Adrenal gland (tissue), 12 donors: ENCODE measurements around the gene KRT25. TPM values are rescaled to one million over a fixed set of nuclear protein-coding genes. Genes with fewer than 3 reads are reported as not detected.

Experiments used
- DNase-seq, 7 donors: peaks; one replicate each; pipeline ENCODE4 v3.0.0-alpha.2; 2019 to 2020
- H3K27ac ChIP-seq, 5 donors: fragments of 200-600 bp; sonication (generic) in 4 of 5; 1 replicate in 3 of 5; 2 replicates in 2 of 5; pipeline versions ENCODE4 v1.5.1 to v1.8.0; 2016 to 2020; ENCODE audit warnings: mild to moderate bottlenecking in 1 of 5
- H3K27me3 ChIP-seq: fragments of 200-600 bp; 2 replicates; pipeline ENCODE4 v1.8.0; 2021
- H3K36me3 ChIP-seq, 2 donors: fragments of 200-600 bp; replicated peaks in 1 of 2; 1 replicate in 1 of 2; 2 replicates in 1 of 2; pipeline versions ENCODE4 v1.5.1 to v1.8.0; 2018 to 2022
- H3K4me1 ChIP-seq, 2 donors: fragments of 200-600 bp; replicated peaks in 1 of 2; 1 replicate in 1 of 2; 2 replicates in 1 of 2; pipeline versions ENCODE4 v1.5.1 to v1.8.0; 2018 to 2021
- H3K4me3 ChIP-seq, 4 donors: fragments of 200-600 bp; sonication (generic) in 3 of 4; one replicate each; pipeline ENCODE4 v1.5.1; 2016 to 2018
- H3K9me3 ChIP-seq, 3 donors: fragments of 200-600 bp; sonication (generic) in 1 of 3; replicated peaks in 1 of 3; 1 replicate in 2 of 3; 2 replicates in 1 of 3; pipeline versions ENCODE4 v1.5.1 to v1.8.0; 2016 to 2021
- POLR2A ChIP-seq, 2 donors: fragments of 450-650 bp; IDR thresholded peaks; one replicate each; pipeline ENCODE4 v1.6.1; 2017; ENCODE audit warnings: antibody characterized with exemption in 2 of 2, mild to moderate bottlenecking in 2 of 2, moderate library complexity in 1 of 2
- WGBS, 4 donors: extraction: QIAGEN DNeasy Blood & Tissue Kit in 2 of 4; methylation state at CpG; one replicate each; pipeline versions ENCODE4 v1.1.5 to v1.1.7; 2013 to 2017; 5-methylcytosine and 5-hydroxymethylcytosine counted together
- intact Hi-C, 2 donors: fragments of 100-400 bp; cut with DNase I; formaldehyde crosslinking; loops; one replicate each; pipeline versions ENCODE4 v1.14.1 to v1.15.0; 2022 to 2023
- polyA plus RNA-seq, 3 donors: library from polyadenylated mRNA; stranded (reverse); fragments of 200-250 nt in 2 of 3; fragments of 350-450 nt in 1 of 3; fragmentation: Illumina TruSeq in 1 of 3; extraction: RNeasy Lipid Tissue Mini Kit (QIAGEN cat#74804) in 1 of 3; gene quantifications; one replicate each; pipeline ENCODE4 v1.2.3, GENCODE V29; 2013 to 2014
- total RNA-seq, 9 donors: library from RNA; depleted of rRNA in 4 of 9; stranded (reverse); fragments of >200 nt in 4 of 9; fragments of 120-200 nt in 1 of 9; fragmentation: NEBNext Ultra II Directional in 1 of 9; extraction: Animal tissue kit (Norgen Biotek cat#: 25700) in 1 of 9; gene quantifications; one replicate each; pipeline versions ENCODE4 v1.1.0 to v1.2.4, GENCODE V29; 2013 to 2023
- TF ChIP-seq, protein P1 (sequence below), 6 experiments: fragments of 450-650 bp in 4 of 6; fragments of 200-600 bp in 2 of 6; sonication (generic) in 1 of 6; IDR thresholded peaks; 1 replicate in 5 of 6; 2 replicates in 1 of 6; pipeline versions ENCODE4 v1.5.1 to v1.8.0; 2016 to 2021; ENCODE audit warnings: antibody characterized with exemption in 6 of 6, mild to moderate bottlenecking in 2 of 6, moderate library complexity in 1 of 6
- donor health status: healthy with polysubstance abuse.
- donor health status: Bipolar disorder and iron deficiency.
- donor health status: DM: yes; HTN: yes; CAD: no.
- donor health status: DM: no; HTN: no; CAD: no.
- donor health status: DM: no; HTN: no; CAD: no.
- donor health status: DM: yes; HTN: yes; CAD: no.

KRT25 gene
- total and polyA plus RNA-seq, 12 donors, result not detected

DNA sequence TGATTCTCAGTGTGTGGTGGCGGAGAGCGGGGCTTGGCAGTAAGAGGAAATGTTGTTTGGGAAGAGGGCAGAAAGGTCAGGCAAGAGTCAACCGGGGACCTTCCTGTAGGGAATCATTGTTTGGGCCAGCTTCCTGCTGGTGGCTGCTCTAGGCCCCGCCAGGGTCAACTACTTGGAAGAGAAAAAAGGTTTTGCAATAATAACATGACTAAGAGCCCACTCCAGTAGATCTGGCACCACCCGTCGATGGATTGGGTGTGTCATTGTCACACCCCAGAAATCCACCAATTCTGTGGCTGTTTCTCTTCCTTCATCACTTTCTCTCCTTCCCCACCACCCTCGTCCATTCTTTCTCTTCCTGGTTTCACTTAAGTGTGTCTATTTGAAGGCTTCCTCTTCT, 47.4 kb downstream of the KRT25 start:
- TF ChIP-seq, protein P1, sequence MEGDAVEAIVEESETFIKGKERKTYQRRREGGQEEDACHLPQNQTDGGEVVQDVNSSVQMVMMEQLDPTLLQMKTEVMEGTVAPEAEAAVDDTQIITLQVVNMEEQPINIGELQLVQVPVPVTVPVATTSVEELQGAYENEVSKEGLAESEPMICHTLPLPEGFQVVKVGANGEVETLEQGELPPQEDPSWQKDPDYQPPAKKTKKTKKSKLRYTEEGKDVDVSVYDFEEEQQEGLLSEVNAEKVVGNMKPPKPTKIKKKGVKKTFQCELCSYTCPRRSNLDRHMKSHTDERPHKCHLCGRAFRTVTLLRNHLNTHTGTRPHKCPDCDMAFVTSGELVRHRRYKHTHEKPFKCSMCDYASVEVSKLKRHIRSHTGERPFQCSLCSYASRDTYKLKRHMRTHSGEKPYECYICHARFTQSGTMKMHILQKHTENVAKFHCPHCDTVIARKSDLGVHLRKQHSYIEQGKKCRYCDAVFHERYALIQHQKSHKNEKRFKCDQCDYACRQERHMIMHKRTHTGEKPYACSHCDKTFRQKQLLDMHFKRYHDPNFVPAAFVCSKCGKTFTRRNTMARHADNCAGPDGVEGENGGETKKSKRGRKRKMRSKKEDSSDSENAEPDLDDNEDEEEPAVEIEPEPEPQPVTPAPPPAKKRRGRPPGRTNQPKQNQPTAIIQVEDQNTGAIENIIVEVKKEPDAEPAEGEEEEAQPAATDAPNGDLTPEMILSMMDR (IDR thresholded peaks at IDR 0.05), result no peak
- TF ChIP-seq POLR2A (IDR thresholded peaks at IDR 0.05), result no peak
- peaks cover 4% of the 10 kb centered on the region for H3K27me3 ChIP-seq
- H3K27ac ChIP-seq, result peak overlapping the region in 1 of 5 donors; percentile 61
- no peaks in the 10 kb centered on the region for H3K4me1 ChIP-seq
- intact Hi-C loops, result no loop called here
- no peak overlapping the region for H3K4me3 ChIP-seq
- WGBS, 4 donors, result 47 to 59% (median 53%) methylated on average over 7 of the region's 7 CpGs
- H3K36me3 ChIP-seq, result no peaks in the 10 kb centered on the region
- H3K9me3 ChIP-seq, result no peaks in the 10 kb centered on the region
- peak in 6 of 7 donors; percentile 21 to 64 (median 40) for DNase-seq

GRCh38 chr17:40705584-40705983, 49.5 kb downstream of the KRT25 start:
- no peak for DNase-seq
- Histone ChIP-seq H3K9me3 (no peaks in the 10 kb centered on the region), H3K4me3 (no peak overlapping the region), H3K27ac (no peak overlapping the region), H3K36me3 (no peaks in the 10 kb centered on the region), H3K27me3 (peaks cover 4% of the 10 kb centered on the region), H3K4me1 (no peaks in the 10 kb centered on the region)
- 51 to 66% (median 57%) methylated on average over 4 of the region's 4 CpGs for whole genome bisulfite sequencing, 4 donors
- intact Hi-C loops, result no loop called here
- TF ChIP-seq, protein P1 (IDR thresholded peaks at IDR 0.05), result no peak
- TF ChIP-seq POLR2A (IDR thresholded peaks at IDR 0.05), result no peak

- no peak for DNase-seq
- TF ChIP-seq, protein P1 (IDR thresholded peaks at IDR 0.05), result no peak
- no peak for TF ChIP-seq POLR2A (IDR thresholded peaks at IDR 0.05)
Measured at GRCh38 chr17:40703652-40704051, 51.5 kb downstream of the KRT25 start, which contains the start of gene KRT24. TSS of gene KRT24 (minus strand) at chr17:40703752. CDS start at chr17:40703693, 59 bp downstream.

DNA sequence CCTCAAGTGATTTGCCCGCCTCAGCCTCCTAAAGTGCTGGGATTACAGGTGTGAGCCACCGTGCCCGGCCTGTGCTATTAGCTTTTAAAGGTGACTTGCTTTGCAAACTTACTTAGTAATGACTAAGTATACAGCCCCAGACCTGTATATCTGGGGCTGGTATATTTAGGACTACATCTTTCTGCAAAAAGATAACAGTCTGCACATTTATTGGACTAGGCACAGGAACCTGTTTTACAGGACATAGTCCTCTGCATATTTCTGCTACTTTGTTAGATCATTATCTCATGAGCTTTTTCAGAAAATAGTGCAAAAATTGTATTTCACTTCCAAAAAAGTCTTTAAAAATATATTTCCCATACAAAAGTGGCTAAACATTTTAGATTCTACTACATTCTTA, 52.9 kb downstream of the KRT25 start:
- no peaks in the 10 kb centered on the region for H3K4me1 ChIP-seq
- no peak for DNase-seq
- WGBS, 4 donors, result 88 to 93% (median 90%) methylated on average over 3 of the region's 3 CpGs
- intact Hi-C loops, result no loop called here
- no peaks in the 10 kb centered on the region for H3K9me3 ChIP-seq
- no peak for TF ChIP-seq POLR2A (IDR thresholded peaks at IDR 0.05)
- TF ChIP-seq, protein P1 (IDR thresholded peaks at IDR 0.05), result no peak
- no peaks in the 10 kb centered on the region for H3K27me3 ChIP-seq
- H3K36me3 ChIP-seq, result no peaks in the 10 kb centered on the region
- no peak overlapping the region for H3K4me3 ChIP-seq
- no peak overlapping the region for H3K27ac ChIP-seq

More at GRCh38 chr17:40703652-40704051, 51.5 kb downstream of the KRT25 start, which contains the start of gene KRT24:
- WGBS, 4 donors, result 70 to 76% (median 74%) methylated on average over 7 of the region's 7 CpGs
- intact Hi-C loops, result no loop called here
- no peaks in the 10 kb centered on the region for H3K27me3 ChIP-seq
- H3K27ac ChIP-seq, result no peak within 1 kb of the TSS
- H3K36me3 ChIP-seq, result no peaks in the 10 kb centered on the region
- H3K9me3 ChIP-seq, result no peaks in the 10 kb centered on the region
- H3K4me3 ChIP-seq, result no peak within 1 kb of the TSS
- no peaks in the 10 kb centered on the region for H3K4me1 ChIP-seq
